Iris pigment epithelial cell (primary cell): ENCODE measurements around the gene USP19.

Source experiments
- DNase-seq: peaks from one replicate; pipeline ENCODE4 v3.0.0-alpha.2; 2011; ENCODE audit warnings: low read depth

USP19 gene

GRCh38 chr3:49098910-49099630, 21.6 kb downstream of the USP19 start:
- DNase-seq: no peak

- peak; percentile 81 for DNase-seq
These were observed 22.2 kb downstream of the USP19 start for GRCh38 chr3:49098429-49098828.

- peak; percentile 96 for DNase-seq
These were observed 26.5 kb downstream of the USP19 start, which contains the start of gene QRICH1 for GRCh38 chr3:49093853-49094767. Gene QRICH1, minus strand, starts transcription at chr3:49094071. Its CDS starts 17,054 bp downstream, at chr3:49077017.

GRCh38 chr3:49092938-49093852, 27.4 kb downstream of the USP19 start:
- peak; percentile 92 for DNase-seq

GRCh38 chr3:49081429-49081828, 39.2 kb downstream of the USP19 start:
- DNase-seq: no peak

- no peak for DNase-seq
These were observed 41.4 kb downstream of the USP19 start for GRCh38 chr3:49079270-49079669.

- DNase-seq: no peak
These were observed 44.0 kb downstream of the USP19 start for GRCh38 chr3:49076646-49077045.

GRCh38 chr3:49076116-49076515, 44.5 kb downstream of the USP19 start:
- no peak for DNase-seq
